ENCODE measurements around the gene RBP7.
"Not testable (repeated sequence)": the region's sequence is repeated elsewhere in the genome, so short reads cannot be mapped to it uniquely, and the experiment has no call there.

RBP7 gene

GRCh38 chr1:9996624-9997582 lies at the start of gene RBP7:
TSS of gene RBP7 (plus strand) at chr1:9997228. CDS start at chr1:9997259, 31 bp downstream.
- no peak for DNase-seq (ENCODE audit: low read depth)

GRCh38 chr1:9957726-9958125 lies 39.3 kb upstream of the RBP7 start:
- DNase-seq (ENCODE audit: low read depth), result no peak

GRCh38 chr1:9960011-9960410 lies 37.0 kb upstream of the RBP7 start:
- DNase-seq (ENCODE audit: low read depth), result no peak

GRCh38 chr1:9960706-9961562 lies 36.1 kb upstream of the RBP7 start:
- no peak for DNase-seq (ENCODE audit: low read depth)

- no peak for DNase-seq (ENCODE audit: low read depth)
These were observed 12.8 kb upstream of the RBP7 start for GRCh38 chr1:9984253-9984652.

- no peak for DNase-seq (ENCODE audit: low read depth)
These were observed 12.0 kb upstream of the RBP7 start for GRCh38 chr1:9985001-9985400.

GRCh38 chr1:9989773-9990172 lies 7.3 kb upstream of the RBP7 start:
- no peak for DNase-seq (ENCODE audit: low read depth)

- no peak for DNase-seq (ENCODE audit: low read depth)
These were observed 6.1 kb upstream of the RBP7 start for GRCh38 chr1:9990944-9991343.

GRCh38 chr1:9992910-9993309 lies 4.1 kb upstream of the RBP7 start:
- DNase-seq (ENCODE audit: low read depth), result no peak

- no peak for DNase-seq (ENCODE audit: low read depth)
These were observed 3.4 kb upstream of the RBP7 start for GRCh38 chr1:9993561-9994075.

- DNase-seq (ENCODE audit: low read depth), result no peak
These were observed 4.1 kb downstream of the RBP7 start for GRCh38 chr1:10001016-10001665.

GRCh38 chr1:10005248-10005647 lies 8.2 kb downstream of the RBP7 start:
- not testable (repeated sequence) for DNase-seq (ENCODE audit: low read depth)

GRCh38 chr1:10007169-10007568 lies 10.1 kb downstream of the RBP7 start:
- no peak for DNase-seq (ENCODE audit: low read depth)

GRCh38 chr1:10014016-10014415 lies 17.0 kb downstream of the RBP7 start:
- DNase-seq (ENCODE audit: low read depth), result no peak

- DNase-seq (ENCODE audit: low read depth), result no peak
These were observed 22.5 kb downstream of the RBP7 start for GRCh38 chr1:10019561-10019960.

- DNase-seq (ENCODE audit: low read depth), result no peak
These were observed 23.1 kb downstream of the RBP7 start for GRCh38 chr1:10020086-10020485.

GRCh38 chr1:10020678-10021077 lies 23.6 kb downstream of the RBP7 start:
- not testable (repeated sequence) for DNase-seq (ENCODE audit: low read depth)

GRCh38 chr1:10021992-10022391 lies 25.0 kb downstream of the RBP7 start:
- DNase-seq (ENCODE audit: low read depth), result not testable (repeated sequence)

- no peak for DNase-seq (ENCODE audit: low read depth)
These were observed 25.6 kb downstream of the RBP7 start for GRCh38 chr1:10022656-10023055.

- no peak for DNase-seq (ENCODE audit: low read depth)
These were observed 28.3 kb downstream of the RBP7 start for GRCh38 chr1:10025354-10025753.

- no peak for DNase-seq (ENCODE audit: low read depth)
These were observed 30.0 kb downstream of the RBP7 start for GRCh38 chr1:10027027-10027426.

- DNase-seq (ENCODE audit: low read depth), result not testable (repeated sequence)
These were observed 32.0 kb downstream of the RBP7 start for GRCh38 chr1:10028956-10029500.
